HG03025 (cell line): Measurements from ENCODE around the gene GALNT18.

ENCODE experiments used
- ATAC-seq: cut with Tn5 transposase; IDR thresholded peaks from one replicate; pipeline ENCODE4 v1.9.1; 2021; ENCODE audit warnings: mild to moderate bottlenecking, moderate library complexity; ENCODE audit not compliant: unreplicated experiment, low FRiP score

Gene GALNT18

GRCh38 chr11:11420191-11420898 is 201.5 kb downstream of the GALNT18 start:
- ATAC-seq, result no peak

- no peak for ATAC-seq
Observed at GRCh38 chr11:11419747-11420146, 202.1 kb downstream of the GALNT18 start.

GRCh38 chr11:11416917-11417316 is 204.9 kb downstream of the GALNT18 start:
- no peak for ATAC-seq

- no peak for ATAC-seq
Observed at GRCh38 chr11:11416502-11416901, 205.3 kb downstream of the GALNT18 start.

- ATAC-seq, result no peak
Observed at GRCh38 chr11:11415901-11416300, 205.9 kb downstream of the GALNT18 start.

GRCh38 chr11:11414996-11415395 is 206.8 kb downstream of the GALNT18 start:
- ATAC-seq, result no peak

- ATAC-seq, result no peak
Observed at GRCh38 chr11:11413776-11414175, 208.0 kb downstream of the GALNT18 start.

GRCh38 chr11:11411401-11411985 is 210.3 kb downstream of the GALNT18 start:
- ATAC-seq, result no peak

GRCh38 chr11:11409901-11410300 is 211.9 kb downstream of the GALNT18 start:
- ATAC-seq, result no peak

- ATAC-seq, result no peak
Observed at GRCh38 chr11:11409224-11409623, 212.6 kb downstream of the GALNT18 start.

GRCh38 chr11:11408436-11409221 is 213.2 kb downstream of the GALNT18 start:
- no peak for ATAC-seq

GRCh38 chr11:11407763-11408084 is 214.1 kb downstream of the GALNT18 start:
- ATAC-seq, result no peak

- ATAC-seq, result no peak
Observed at GRCh38 chr11:11407065-11407762, 214.6 kb downstream of the GALNT18 start.

- no peak for ATAC-seq
Observed at GRCh38 chr11:11406652-11407051, 215.2 kb downstream of the GALNT18 start.

- no peak for ATAC-seq
Observed at GRCh38 chr11:11403763-11404725, 217.8 kb downstream of the GALNT18 start.

GRCh38 chr11:11401960-11402535 is 219.8 kb downstream of the GALNT18 start:
- ATAC-seq, result no peak

GRCh38 chr11:11400635-11401232 is 221.1 kb downstream of the GALNT18 start:
- ATAC-seq, result no peak

- ATAC-seq, result no peak
Observed at GRCh38 chr11:11400121-11400520, 221.7 kb downstream of the GALNT18 start.

- no peak for ATAC-seq
Observed at GRCh38 chr11:11397781-11398180, 224.0 kb downstream of the GALNT18 start.
